Adrenal gland (tissue), 19 donors: ENCODE data around the gene ZYX. TPM values are rescaled to one million over a fixed set of nuclear protein-coding genes. Genes with fewer than 3 reads are reported as not detected.
A peak's percentile ranks its signal among the peaks of the same experiment; 100 is the strongest.

Experiments used
- DNase-seq, 7 donors: peaks; one replicate each; pipeline ENCODE4 v3.0.0-alpha.2; 2019 to 2020
- H3K27ac ChIP-seq, 5 donors: fragments of 200-600 bp; sonication (generic) in 4 of 5; 1 replicate in 3 of 5; 2 replicates in 2 of 5; pipeline versions ENCODE4 v1.5.1 to v1.8.0; 2016 to 2020; ENCODE audit warnings: mild to moderate bottlenecking in 1 of 5
- H3K27me3 ChIP-seq: fragments of 200-600 bp; 2 replicates; pipeline ENCODE4 v1.8.0; 2021
- H3K36me3 ChIP-seq, 2 donors: fragments of 200-600 bp; replicated peaks in 1 of 2; 1 replicate in 1 of 2; 2 replicates in 1 of 2; pipeline versions ENCODE4 v1.5.1 to v1.8.0; 2018 to 2022
- H3K4me1 ChIP-seq, 2 donors: fragments of 200-600 bp; replicated peaks in 1 of 2; 1 replicate in 1 of 2; 2 replicates in 1 of 2; pipeline versions ENCODE4 v1.5.1 to v1.8.0; 2018 to 2021
- H3K4me3 ChIP-seq, 4 donors: fragments of 200-600 bp; sonication (generic) in 3 of 4; one replicate each; pipeline ENCODE4 v1.5.1; 2016 to 2018
- H3K9me3 ChIP-seq, 3 donors: fragments of 200-600 bp; sonication (generic) in 1 of 3; replicated peaks in 1 of 3; 1 replicate in 2 of 3; 2 replicates in 1 of 3; pipeline versions ENCODE4 v1.5.1 to v1.8.0; 2016 to 2021
- CTCF ChIP-seq, 6 experiments: fragments of 450-650 bp in 4 of 6; fragments of 200-600 bp in 2 of 6; sonication (generic) in 1 of 6; IDR thresholded peaks; 1 replicate in 5 of 6; 2 replicates in 1 of 6; pipeline versions ENCODE4 v1.5.1 to v1.8.0; 2016 to 2021; ENCODE audit warnings: antibody characterized with exemption in 6 of 6, mild to moderate bottlenecking in 2 of 6, moderate library complexity in 1 of 6
- POLR2A ChIP-seq, 2 donors: fragments of 450-650 bp; IDR thresholded peaks; one replicate each; pipeline ENCODE4 v1.6.1; 2017; ENCODE audit warnings: antibody characterized with exemption in 2 of 2, mild to moderate bottlenecking in 2 of 2, moderate library complexity in 1 of 2
- WGBS, 4 donors: extraction: QIAGEN DNeasy Blood & Tissue Kit in 2 of 4; methylation state at CpG; one replicate each; pipeline versions ENCODE4 v1.1.5 to v1.1.7; 2013 to 2017; 5-methylcytosine and 5-hydroxymethylcytosine counted together
- intact Hi-C, 2 donors: fragments of 100-400 bp; cut with DNase I; formaldehyde crosslinking; loops; one replicate each; pipeline versions ENCODE4 v1.14.1 to v1.15.0; 2022 to 2023
- long read RNA-seq, 10 donors: library from polyadenylated mRNA in 3 of 10; unstranded in 2 of 10; stranded (forward) in 1 of 10; transcript quantifications; one replicate each; pipeline ENCODE4 v2.0.0 and lab custom pipeline, GENCODE V29; 2021 to 2026
- polyA plus RNA-seq, 3 donors: library from polyadenylated mRNA; stranded (reverse); fragments of 200-250 nt in 2 of 3; fragments of 350-450 nt in 1 of 3; fragmentation: Illumina TruSeq in 1 of 3; extraction: RNeasy Lipid Tissue Mini Kit (QIAGEN cat#74804) in 1 of 3; gene quantifications; one replicate each; pipeline ENCODE4 v1.2.3, GENCODE V29; 2013 to 2014
- total RNA-seq, 9 donors: library from RNA; depleted of rRNA in 4 of 9; stranded (reverse); fragments of >200 nt in 4 of 9; fragments of 120-200 nt in 1 of 9; fragmentation: NEBNext Ultra II Directional in 1 of 9; extraction: Animal tissue kit (Norgen Biotek cat#: 25700) in 1 of 9; gene quantifications; one replicate each; pipeline versions ENCODE4 v1.1.0 to v1.2.4, GENCODE V29; 2013 to 2023
- donor health status: healthy with polysubstance abuse.
- donor health status: Bipolar disorder and iron deficiency.
- donor health status: DM: yes; HTN: yes; CAD: no.
- donor health status: DM: no; HTN: no; CAD: no.
- donor health status: DM: no; HTN: no; CAD: no.
- donor health status: DM: yes; HTN: yes; CAD: no.

The ZYX gene
- total RNA-seq (100 to 1,000 TPM in 2 of 9 donors, 10 to 100 TPM in 6, 1 to 10 TPM in 1; 5.0 to 112 (median 76.9) TPM), polyA plus RNA-seq (100 to 1,000 TPM in 2 of 3 donors, 10 to 100 TPM in 1; 34.8 to 152 (median 117) TPM)
- long read RNA-seq, donor 1, partial matches to known transcripts, result 0 of 1 reads
- long read RNA-seq, donor 1, other reads (novel, unspliced or antisense), result 0 of 1 reads
- long read RNA-seq, donor 2, partial matches to known transcripts, result 0 of 8 reads
- long read RNA-seq, donor 2, other reads (novel, unspliced or antisense), result 8 of 8 reads
- long read RNA-seq, donor 3, partial matches to known transcripts, result 0 of 1 reads
- long read RNA-seq, donor 3, other reads (novel, unspliced or antisense), result 0 of 1 reads
- long read RNA-seq, donor 4, partial matches to known transcripts, result 7 of 20 reads
- long read RNA-seq, donor 4, other reads (novel, unspliced or antisense), result 9 of 20 reads
- long read RNA-seq, donor 5, transcript ZYX-201 (10 exons, 2,493 nt), result major isoform, 89 of 238 reads
- long read RNA-seq, donor 5, partial matches to known transcripts, result 37 of 238 reads
- long read RNA-seq, donor 5, other reads (novel, unspliced or antisense), result 112 of 238 reads
- long read RNA-seq, donor 6, partial matches to known transcripts, result 12 of 16 reads
- long read RNA-seq, donor 6, other reads (novel, unspliced or antisense), result 3 of 16 reads
- long read RNA-seq, donor 7, partial matches to known transcripts, result 0 of 1 reads
- long read RNA-seq, donor 7, other reads (novel, unspliced or antisense), result 0 of 1 reads
- long read RNA-seq, donor 8, partial matches to known transcripts, result 0 of 2 reads
- long read RNA-seq, donor 8, other reads (novel, unspliced or antisense), result 0 of 2 reads
- long read RNA-seq, donor 9, result 0 reads
- long read RNA-seq, donor 10, partial matches to known transcripts, result 0 of 2 reads
- long read RNA-seq, donor 10, other reads (novel, unspliced or antisense), result 0 of 2 reads

- Histone ChIP-seq H3K4me1 (peaks cover 7 to 43% of the 10 kb centered on the region in 2 donors), H3K27me3 (no peaks in the 10 kb centered on the region), H3K9me3 (no peaks in the 10 kb centered on the region), H3K27ac (peak within 1 kb of the TSS; percentile 64 to 99 (median 88)), H3K36me3 (peaks cover 0 to 4% of the 10 kb centered on the region in 2 donors), H3K4me3 (peak within 1 kb of the TSS; percentile 48 to 99 (median 96))
- 0 to 1% (median 0%) methylated on average over 1 to 72 of the region's 72 CpGs for WGBS, 4 donors
- DNase-seq, result peak; percentile 92 to 95 (median 93)
- TF ChIP-seq CTCF (IDR thresholded peaks at IDR 0.05) (no peak), POLR2A (IDR thresholded peaks at IDR 0.05) (peak; percentile 60 to 75)
- intact Hi-C loops, result loop anchor here in 1 of 2 donors (5.0 kb wide), 1 partner anchor 36 kb away; no protein-coding TSS in a partner anchor
Measured at GRCh38 chr7:143380646-143381426, at the start of gene ZYX. ZYX (plus strand) TSS chr7:143381345; CDS start chr7:143381572, 227 bp downstream.

- Histone ChIP-seq H3K27me3 (peaks cover 3% of the 10 kb centered on the region), H3K4me3 (no peak overlapping the region), H3K9me3 (no peaks in the 10 kb centered on the region), H3K4me1 (no peaks in the 10 kb centered on the region), H3K27ac (no peak overlapping the region), H3K36me3 (no peaks in the 10 kb centered on the region)
- TF ChIP-seq POLR2A (IDR thresholded peaks at IDR 0.05) (no peak), CTCF (IDR thresholded peaks at IDR 0.05) (no peak)
- intact Hi-C loops, result no loop called here
- no peak for DNase-seq
- WGBS, 4 donors, result 21 to 38% (median 26%) methylated on average over 1 of the region's 1 CpG
Measured at GRCh38 chr7:143334244-143334643, 46.9 kb upstream of the ZYX start.

GRCh38 chr7:143337216-143337615 is 43.9 kb upstream of the ZYX start:
- 76 to 84% (median 77%) methylated on average over 3 of the region's 3 CpGs for WGBS, 4 donors
- H3K4me1 ChIP-seq, result no peaks in the 10 kb centered on the region
- no peak for TF ChIP-seq POLR2A (IDR thresholded peaks at IDR 0.05)
- no peak for TF ChIP-seq CTCF (IDR thresholded peaks at IDR 0.05)
- H3K27ac ChIP-seq, result no peak overlapping the region
- H3K27me3 ChIP-seq, result peaks cover 3% of the 10 kb centered on the region
- intact Hi-C loops, result no loop called here
- H3K36me3 ChIP-seq, result no peaks in the 10 kb centered on the region
- no peak for DNase-seq
- no peaks in the 10 kb centered on the region for H3K9me3 ChIP-seq
- H3K4me3 ChIP-seq, result no peak overlapping the region
